Neural cell (in vitro differentiated cells): Measurements from ENCODE around the gene HCK.

Source experiments
- CTCF ChIP-seq: fragments of 450-650 bp; IDR thresholded peaks from 2 replicates; pipeline ENCODE4 v1.5.1; 2014; ENCODE audit warnings: antibody characterized with exemption, mild to moderate bottlenecking, moderate library complexity; ENCODE audit not compliant: poor library complexity, severe bottlenecking
- EZH2 ChIP-seq: fragments of 200-600, 300-800 bp; shearing (Covaris generic), sonication (generic); IDR thresholded peaks from 2 replicates; pipeline ENCODE4 v1.6.1; 2014; ENCODE audit warnings: antibody characterized with exemption, low read length, borderline replicate concordance, mild to moderate bottlenecking; ENCODE audit not compliant: insufficient read depth, poor library complexity, severe bottlenecking
- POLR2AphosphoS5 ChIP-seq: IDR thresholded peaks from 2 replicates; pipeline ENCODE4 v1.6.1; 2012
- RAD21 ChIP-seq: fragments of 450-650 bp; conservative IDR thresholded peaks from 2 replicates; pipeline ENCODE4 v1.6.1; 2014; ENCODE audit warnings: antibody characterized with exemption, mild to moderate bottlenecking, moderate library complexity
- REST ChIP-seq: IDR thresholded peaks from 2 replicates; pipeline ENCODE4 v1.6.1; 2012; ENCODE audit warnings: borderline replicate concordance
- SMC3 ChIP-seq: fragments of 450-650 bp; conservative IDR thresholded peaks from 2 replicates; pipeline ENCODE4 v1.6.1; 2014; ENCODE audit warnings: antibody characterized with exemption, mild to moderate bottlenecking, moderate library complexity; ENCODE audit not compliant: poor library complexity
- TAF1 ChIP-seq: IDR thresholded peaks from 2 replicates; pipeline ENCODE4 v1.6.1; 2012; ENCODE audit warnings: low read depth

- no peak for TF ChIP-seq POLR2AphosphoS5
- no peak for TF ChIP-seq EZH2
- TF ChIP-seq CTCF, result no peak
- no peak for TF ChIP-seq REST
- no peak for TF ChIP-seq RAD21
- no peak for TF ChIP-seq SMC3
- TF ChIP-seq TAF1, result no peak
Measured at GRCh38 chr20:32035426-32035779, 16.6 kb upstream of the HCK start.
